Activated naive CD4-positive, alpha-beta T cell treated with anti-CD3 and anti-CD28 coated beads for 36 hours (primary cell): ENCODE measurements around the gene SREBF2. TPM values are rescaled to one million over a fixed set of nuclear protein-coding genes. Genes with fewer than 3 reads are reported as not detected.
"Not testable (repeated sequence)": the region's sequence is repeated elsewhere in the genome, so short reads cannot be mapped to it uniquely, and the experiment has no call there.

Experiments used
- CTCF ChIA-PET: fragments of 350-600 bp; sonication (Branson Sonifier 250); formaldehyde crosslinking; loops from one replicate; lab custom pipeline; 2021; ENCODE audit warnings: antibody characterized with exemption; lab: Charles Lee
- DNase-seq: peaks from one replicate; pipeline ENCODE4 v3.0.0-alpha.2; 2020
- H3K27ac Mint-ChIP-seq: one replicate; pipeline ENCODE4 v1.8.0; 2021; ENCODE audit warnings: mild to moderate bottlenecking, mixed read lengths
- H3K27me3 Mint-ChIP-seq: one replicate; pipeline ENCODE4 v1.8.0; 2021; ENCODE audit warnings: low read depth, mixed read lengths
- H3K36me3 Mint-ChIP-seq: one replicate; pipeline ENCODE4 v1.8.0; 2021; ENCODE audit warnings: low read depth, mixed read lengths
- H3K4me1 Mint-ChIP-seq: one replicate; pipeline ENCODE4 v1.8.0; 2021; ENCODE audit warnings: low read depth, mixed read lengths
- H3K4me3 Mint-ChIP-seq: one replicate; pipeline ENCODE4 v1.8.0; 2021; ENCODE audit warnings: mild to moderate bottlenecking, moderate library complexity, mixed read lengths
- H3K9me3 Mint-ChIP-seq: one replicate; pipeline ENCODE4 v1.8.0; 2021; ENCODE audit warnings: mixed read lengths
- intact Hi-C: fragments of 100-400 bp; cut with micrococcal nuclease; formaldehyde crosslinking; loops from one replicate; pipeline ENCODE4 v1.15.1; 2023
- total RNA-seq, 2 experiments: library from RNA; stranded (reverse); gene quantifications; one replicate each; pipeline ENCODE4 v1.2.3, GENCODE V29; 2021

SREBF2 gene
- total RNA-seq, 2 experiments from 2014 or later = 143 to 147 TPM

DNA sequence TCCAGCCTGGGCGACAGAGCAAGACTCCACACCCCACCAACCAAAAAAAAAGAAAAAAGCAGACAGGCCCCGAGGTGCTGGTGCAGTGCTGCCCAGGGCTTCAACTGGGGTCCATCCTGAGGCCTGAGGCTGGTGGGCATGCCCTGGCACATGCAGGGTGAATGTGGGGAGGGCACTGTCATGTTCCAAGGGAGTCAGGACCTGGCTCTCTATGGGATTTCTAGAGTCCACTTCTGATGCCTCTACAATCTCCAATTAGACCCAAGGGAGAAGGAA is 103.9 kb downstream of the SREBF2 start:
- Mint-ChIP-seq H3K27ac (peak overlapping the region; percentile 61), H3K9me3 (no peaks in the 10 kb centered on the region), H3K36me3 (peaks cover 60% of the 10 kb centered on the region), H3K27me3 (no peaks in the 10 kb centered on the region), H3K4me1 (peaks cover 35% of the 10 kb centered on the region), H3K4me3 (no peak overlapping the region)
- CTCF ChIA-PET = no interaction called here
- intact Hi-C loops = no loop called here
- DNase-seq = no peak

DNA sequence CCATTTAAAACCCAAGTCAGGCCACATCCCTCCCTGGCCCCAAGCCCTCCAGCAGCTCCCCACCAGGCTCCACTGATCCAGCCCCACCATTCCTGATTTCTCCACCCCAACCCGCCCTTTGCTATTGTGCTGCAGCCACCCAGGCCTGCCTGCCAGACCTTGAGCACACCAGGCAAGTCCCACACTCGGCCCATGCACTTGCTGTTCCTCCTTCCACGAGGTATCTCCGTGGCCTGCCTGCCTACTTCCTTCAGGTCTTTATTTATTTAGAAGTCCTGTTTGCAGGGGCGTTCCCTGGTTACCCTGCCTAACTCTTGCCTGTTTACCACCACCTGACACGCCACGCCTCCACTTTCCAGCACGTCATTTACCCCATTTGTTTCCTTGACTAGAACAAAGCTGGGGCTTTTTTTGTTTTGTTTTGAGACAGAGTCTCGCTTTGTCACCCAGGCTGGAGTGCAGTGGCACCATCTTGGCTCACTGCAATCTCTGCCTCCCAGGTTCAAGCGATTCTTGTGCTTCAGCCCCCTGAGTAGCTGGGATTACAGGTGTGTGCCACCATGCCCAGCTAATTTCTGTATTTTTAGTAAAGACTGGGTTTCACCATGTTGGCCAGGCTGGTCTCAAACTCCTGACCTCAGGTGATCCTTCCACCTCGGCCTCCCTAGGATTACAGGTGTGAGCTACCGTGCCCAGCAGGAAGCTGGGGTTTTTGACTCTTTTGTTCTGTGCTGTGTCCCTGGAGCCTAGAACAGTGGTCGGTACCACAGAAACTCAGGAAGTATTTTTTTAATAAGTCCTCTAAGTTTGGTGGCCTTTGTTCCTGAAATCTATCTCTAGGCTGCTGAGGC is 107.3 kb downstream of the SREBF2 start:
- DNase-seq = peak; percentile 100
- H3K27me3 Mint-ChIP-seq = no peaks in the 10 kb centered on the region
- H3K9me3 Mint-ChIP-seq = no peaks in the 10 kb centered on the region
- intact Hi-C loops = loop anchor here (1.0 to 10.0 kb wide), 11 partner anchors 21 to 495 kb away; partner anchors contain the start of genes DESI1, SNU13, TOB2 and XRCC6
- CTCF ChIA-PET = interaction anchor here (0.6 to 3.0 kb wide), 17 partner anchors 9 to 273 kb away, joined by 3 to 19 read pairs (median 5); partner anchors contain the start of genes MEI1 and TNFRSF13C
- peaks cover 64% of the 10 kb centered on the region for H3K4me1 Mint-ChIP-seq
- peak overlapping the region; percentile 100 for H3K27ac Mint-ChIP-seq
- H3K36me3 Mint-ChIP-seq = peaks cover 81% of the 10 kb centered on the region
- H3K4me3 Mint-ChIP-seq = peak overlapping the region; percentile 69

DNA sequence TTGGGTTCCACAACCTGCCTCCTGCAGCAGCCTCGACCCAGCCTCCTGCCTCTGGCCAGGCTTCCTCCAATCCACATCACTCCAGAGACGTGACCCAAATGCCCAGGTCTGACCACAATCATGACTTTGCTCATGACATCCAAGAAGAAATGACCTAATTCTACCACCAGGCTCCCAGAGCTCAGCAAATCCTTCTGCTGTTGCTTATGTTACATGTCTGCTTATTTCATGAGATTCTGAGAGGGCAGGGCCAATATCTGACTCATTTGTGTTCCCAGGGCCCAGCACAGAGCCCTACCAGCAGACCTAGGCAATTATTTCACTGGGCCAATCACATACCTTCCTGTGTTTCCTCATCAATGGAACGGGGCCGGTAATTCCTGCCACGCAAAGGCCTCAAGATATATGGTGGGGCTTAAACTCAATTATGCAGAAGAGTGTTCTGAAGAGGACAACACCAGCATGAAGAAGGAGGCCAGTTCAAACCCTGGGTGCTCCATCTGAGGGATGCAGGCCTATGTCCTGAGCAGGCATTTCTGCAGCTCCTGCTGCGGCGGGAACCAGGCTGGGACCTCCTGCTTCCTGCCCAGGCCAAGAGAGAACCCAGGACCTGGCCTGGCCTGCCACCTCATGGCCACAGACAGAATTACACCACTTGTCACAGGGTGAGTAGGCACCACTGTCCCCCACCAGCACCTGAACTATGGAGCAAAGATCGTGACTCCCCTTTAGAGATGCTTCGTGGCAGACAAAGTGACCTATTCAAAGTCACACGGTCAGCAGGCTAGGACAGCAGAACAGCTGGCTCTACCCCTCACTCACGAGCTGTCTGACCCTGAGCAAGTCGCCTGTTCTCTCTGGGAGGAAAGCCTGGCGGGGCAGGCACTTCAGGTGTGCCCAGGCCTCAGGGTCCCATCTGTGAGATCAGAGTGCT is 108.2 kb downstream of the SREBF2 start:
- Mint-ChIP-seq H3K27me3 (no peaks in the 10 kb centered on the region), H3K27ac (peak overlapping the region; percentile 100), H3K4me3 (peak overlapping the region; percentile 69), H3K36me3 (peaks cover 84% of the 10 kb centered on the region), H3K4me1 (peaks cover 69% of the 10 kb centered on the region), H3K9me3 (no peaks in the 10 kb centered on the region)
- peak; percentile 91 for DNase-seq
- intact Hi-C loops = loop anchor here (1.0 to 10.0 kb wide), 13 partner anchors 22 to 496 kb away; partner anchors contain the start of genes DESI1, SNU13, TOB2 and XRCC6
- CTCF ChIA-PET = interaction anchor here (0.6 to 3.0 kb wide), 18 partner anchors 8 to 274 kb away, joined by 3 to 19 read pairs (median 4); partner anchors contain the start of genes MEI1 and TNFRSF13C

DNA sequence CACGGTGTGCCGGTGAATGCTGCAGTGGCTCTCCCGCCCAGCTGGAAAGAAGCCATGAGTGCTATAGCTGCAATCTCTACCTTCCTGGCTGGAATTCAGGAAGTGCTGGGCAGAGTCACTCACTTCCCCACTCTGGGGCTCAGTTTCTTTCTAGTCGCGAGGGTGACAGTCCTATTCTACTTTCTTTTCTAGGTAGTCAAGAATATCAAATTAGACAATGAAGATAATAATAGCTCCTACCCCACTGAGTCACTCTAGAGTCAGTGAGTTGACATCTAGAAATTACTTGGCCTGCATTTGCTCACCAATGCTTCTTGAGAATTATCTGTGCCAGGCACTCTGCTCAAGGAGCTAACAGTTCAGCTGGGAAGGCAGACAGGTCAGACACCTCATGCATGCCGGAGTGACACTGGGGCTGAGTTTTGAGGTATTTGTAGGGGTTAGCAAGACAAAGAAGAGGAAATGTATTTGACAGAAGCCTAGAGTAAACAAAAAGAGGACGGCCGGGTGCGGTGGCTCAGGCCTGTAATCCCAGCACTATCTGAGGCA is 110.8 kb downstream of the SREBF2 start:
- Mint-ChIP-seq H3K4me3 (peak overlapping the region; percentile 63), H3K36me3 (peaks cover 67% of the 10 kb centered on the region), H3K27ac (peak overlapping the region; percentile 87), H3K4me1 (peaks cover 79% of the 10 kb centered on the region), H3K9me3 (no peaks in the 10 kb centered on the region), H3K27me3 (no peaks in the 10 kb centered on the region)
- CTCF ChIA-PET = interaction anchor here (0.8 to 2.0 kb wide), 4 partner anchors 18 to 254 kb away, joined by 3 to 14 read pairs (median 6); partner anchors contain the start of gene TNFRSF13C
- DNase-seq = peak; percentile 68
- intact Hi-C loops = loop anchor here (10.0 kb wide), 1 partner anchor 499 kb away; the partner anchor contains the start of gene TOB2

DNA sequence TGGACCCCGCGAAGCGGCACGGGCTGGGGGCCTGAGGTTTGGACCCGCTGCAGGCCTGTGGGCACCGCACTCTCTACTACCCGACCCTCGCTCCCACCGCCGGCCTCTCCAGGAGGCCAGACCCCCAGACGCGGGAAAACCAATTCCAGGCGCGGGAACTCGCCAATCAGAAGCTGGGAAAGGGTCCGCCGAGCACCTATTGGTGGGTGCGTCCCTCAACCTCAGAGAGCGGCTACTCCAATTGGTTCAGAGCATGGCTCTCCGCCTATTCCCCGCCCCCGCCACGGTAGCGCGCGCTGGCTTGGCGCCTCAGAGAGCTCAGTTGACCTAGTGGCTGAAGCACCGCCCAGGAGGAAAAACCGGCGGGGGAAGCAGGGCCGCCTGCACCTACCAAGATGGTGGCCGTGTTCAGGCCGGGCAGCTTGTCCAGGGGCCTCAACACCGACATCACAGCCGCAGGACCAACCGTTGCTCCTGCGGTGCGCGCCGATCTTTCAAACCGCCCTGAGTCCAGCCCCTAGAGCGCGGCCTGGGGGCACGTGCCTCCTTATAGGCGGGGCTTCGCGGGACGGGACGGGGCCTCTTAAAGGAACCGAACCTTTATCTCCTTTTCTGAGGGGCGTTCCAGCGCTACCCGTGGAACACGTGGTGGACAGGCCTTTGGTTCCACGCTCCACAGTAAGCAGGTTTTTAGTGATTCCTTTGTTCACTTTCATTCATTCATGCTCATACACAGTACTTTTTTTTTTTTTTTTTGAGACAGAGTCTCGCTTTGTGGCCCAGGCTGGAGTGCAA is 113.9 kb downstream of the SREBF2 start, which contains the start of gene CENPM:
Gene CENPM, minus strand, starts transcription at position 524 of the 795 bp plus-strand sequence. Its CDS starts 76 bp downstream, at position 448.
- Mint-ChIP-seq H3K36me3 (peaks cover 39% of the 10 kb centered on the region), H3K4me3 (peak within 1 kb of the TSS; percentile 95), H3K27me3 (no peaks in the 10 kb centered on the region), H3K27ac (peak within 1 kb of the TSS; percentile 87), H3K4me1 (peaks cover 58% of the 10 kb centered on the region), H3K9me3 (no peaks in the 10 kb centered on the region)
- CTCF ChIA-PET = interaction anchor here (0.6 to 1.8 kb wide), 11 partner anchors 10 to 444 kb away, joined by 3 to 8 read pairs (median 3); partner anchors contain the start of gene CCDC134
- intact Hi-C loops = loop anchor here (2.0 to 10.0 kb wide), 2 partner anchors 132 to 502 kb away; partner anchors contain the start of genes SMDT1 and TOB2
- peak; percentile 97 for DNase-seq

DNA sequence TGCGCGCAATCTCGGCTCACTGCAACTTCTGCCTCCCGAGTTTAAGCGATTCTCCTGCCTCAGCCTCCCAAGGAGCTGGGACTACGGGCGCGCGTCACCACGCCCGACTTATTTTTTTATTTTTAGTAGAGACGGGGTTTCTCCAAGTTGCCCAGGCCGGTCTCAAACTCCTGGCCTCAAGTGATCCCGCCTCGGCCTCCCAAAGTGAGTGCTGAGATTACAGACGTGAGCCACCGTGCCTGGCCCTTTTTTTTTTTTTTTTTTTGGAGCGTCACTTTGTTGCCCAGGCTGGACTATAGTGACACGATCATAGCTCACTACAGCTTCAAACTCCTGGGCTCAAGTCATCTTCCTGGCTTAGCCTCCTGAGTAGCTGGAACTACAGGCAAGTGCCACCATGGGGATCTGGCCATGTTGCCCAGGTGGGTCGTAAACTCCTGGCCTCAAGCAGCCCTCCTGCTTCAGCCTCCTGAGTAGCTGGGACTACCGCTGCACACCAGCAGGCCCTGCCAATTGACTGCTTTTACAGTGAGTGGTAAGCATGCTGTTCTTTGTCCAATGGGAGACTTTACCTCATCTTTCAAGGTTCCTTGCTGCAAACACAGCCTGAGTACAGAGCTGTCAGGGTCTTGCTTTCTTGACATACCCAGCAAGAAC is 114.6 kb downstream of the SREBF2 start:
- peak overlapping the region; percentile 87 for H3K27ac Mint-ChIP-seq
- peaks cover 37% of the 10 kb centered on the region for H3K36me3 Mint-ChIP-seq
- H3K27me3 Mint-ChIP-seq = no peaks in the 10 kb centered on the region
- intact Hi-C loops = loop anchor here (2.0 to 10.0 kb wide), 2 partner anchors 131 to 503 kb away; partner anchors contain the start of genes SMDT1 and TOB2
- CTCF ChIA-PET = interaction anchor here (0.7 to 1.8 kb wide), 6 partner anchors 9 to 250 kb away, joined by 3 to 8 read pairs (median 4); partner anchors contain the start of gene CCDC134
- DNase-seq = no peak
- H3K4me1 Mint-ChIP-seq = peaks cover 55% of the 10 kb centered on the region
- H3K9me3 Mint-ChIP-seq = no peaks in the 10 kb centered on the region
- peak overlapping the region; percentile 95 for H3K4me3 Mint-ChIP-seq

DNA sequence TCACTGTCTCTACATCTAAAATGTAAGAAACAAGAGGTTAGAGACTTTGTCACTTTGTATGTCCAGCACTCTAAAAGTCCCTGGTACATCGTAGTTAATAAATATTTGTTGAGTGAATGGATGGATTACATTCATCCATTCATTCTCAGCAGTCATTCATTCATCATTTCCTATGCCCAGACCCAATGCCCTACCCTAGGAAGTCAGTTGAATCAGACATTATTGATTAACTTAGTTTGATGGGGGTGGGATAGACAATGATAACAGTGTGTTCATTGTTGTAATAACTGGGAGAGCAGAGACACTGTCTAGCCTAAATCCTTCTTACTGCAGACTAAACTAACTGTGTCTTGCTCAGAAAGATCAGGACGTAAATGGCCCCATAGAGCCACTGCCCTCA is 115.2 kb downstream of the SREBF2 start:
- peaks cover 31% of the 10 kb centered on the region for H3K36me3 Mint-ChIP-seq
- H3K27ac Mint-ChIP-seq = no peak overlapping the region
- CTCF ChIA-PET = interaction anchor here (1.1 to 1.8 kb wide), 3 partner anchors 8 to 16 kb away, joined by 4 to 8 read pairs (median 6); no protein-coding TSS in a partner anchor
- no peaks in the 10 kb centered on the region for H3K27me3 Mint-ChIP-seq
- intact Hi-C loops = loop anchor here (10.0 kb wide), 1 partner anchor 503 kb away; the partner anchor contains the start of gene TOB2
- H3K4me3 Mint-ChIP-seq = peak overlapping the region; percentile 95
- peaks cover 49% of the 10 kb centered on the region for H3K4me1 Mint-ChIP-seq
- DNase-seq = no peak
- no peaks in the 10 kb centered on the region for H3K9me3 Mint-ChIP-seq

DNA sequence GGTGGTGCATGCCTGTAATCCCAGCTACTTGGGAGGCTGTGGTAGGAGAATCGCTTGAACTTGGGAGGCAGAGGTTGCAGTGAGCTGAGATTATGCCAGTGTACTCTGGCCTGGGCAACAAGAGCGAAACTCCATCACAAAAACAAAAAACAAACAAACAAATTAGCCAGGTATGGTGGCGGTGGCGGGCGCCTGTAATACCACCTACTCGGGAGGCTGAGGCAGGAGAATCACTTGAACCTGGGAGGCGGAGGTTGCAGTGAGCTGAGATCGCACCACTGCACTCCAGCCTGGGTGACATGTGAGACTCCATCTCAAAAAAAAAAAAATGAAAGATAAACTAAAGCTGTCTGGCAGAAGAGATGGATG is 116.0 kb downstream of the SREBF2 start:
- CTCF ChIA-PET = interaction anchor here (0.7 to 1.4 kb wide), 4 partner anchors 8 to 126 kb away, joined by 3 to 6 read pairs (median 4); no protein-coding TSS in a partner anchor
- not testable (repeated sequence) for H3K27ac Mint-ChIP-seq, H3K9me3 Mint-ChIP-seq, H3K27me3 Mint-ChIP-seq, DNase-seq
- Mint-ChIP-seq H3K4me3 (peak overlapping the region; percentile 95), H3K36me3 (peaks cover 24% of the 10 kb centered on the region), H3K4me1 (peaks cover 42% of the 10 kb centered on the region)
- intact Hi-C loops = loop anchor here (10.0 kb wide), 1 partner anchor 504 kb away; the partner anchor contains the start of gene TOB2

DNA sequence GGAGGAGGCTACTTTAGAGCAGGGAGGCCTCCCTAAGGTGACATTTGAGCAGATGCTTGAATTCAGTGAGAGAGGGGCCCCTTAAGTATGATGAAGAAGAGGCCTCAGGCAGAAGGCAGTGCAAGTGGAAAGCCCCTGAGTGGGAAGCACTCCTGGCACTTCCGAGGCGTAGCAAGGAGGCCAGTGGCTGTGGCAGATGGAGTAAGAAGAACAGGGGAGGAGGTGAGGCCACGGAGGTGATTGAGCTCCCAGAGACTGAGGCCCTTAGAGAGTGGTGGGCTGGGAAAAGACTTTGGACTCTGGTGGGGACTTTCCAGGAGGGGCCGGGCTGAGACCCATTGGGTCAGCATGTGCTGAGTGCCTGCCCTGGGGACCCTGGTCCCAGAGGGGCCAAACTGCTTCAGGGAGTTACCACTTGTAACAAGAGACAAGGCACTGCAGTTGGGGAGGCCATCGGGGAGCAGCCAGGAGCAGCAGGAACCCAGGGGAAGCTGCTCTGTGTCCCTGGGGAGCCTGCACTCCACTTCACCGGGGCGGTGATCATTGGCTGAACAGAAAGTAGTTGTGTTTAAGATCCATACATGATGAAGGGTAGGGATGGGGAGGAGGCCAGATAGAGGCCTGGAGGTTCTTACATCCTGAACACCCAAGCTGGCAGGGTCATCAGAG is 116.5 kb downstream of the SREBF2 start:
- Mint-ChIP-seq H3K4me3 (peak overlapping the region; percentile 5), H3K27me3 (no peaks in the 10 kb centered on the region), H3K27ac (no peak overlapping the region), H3K36me3 (peaks cover 20% of the 10 kb centered on the region), H3K4me1 (peaks cover 38% of the 10 kb centered on the region), H3K9me3 (no peaks in the 10 kb centered on the region)
- DNase-seq = no peak
- CTCF ChIA-PET = interaction anchor here (0.7 to 1.4 kb wide), 6 partner anchors 8 to 142 kb away, joined by 3 to 6 read pairs (median 3); no protein-coding TSS in a partner anchor
- intact Hi-C loops = loop anchor here (10.0 kb wide), 1 partner anchor 505 kb away; the partner anchor contains the start of gene TOB2
